Stomach (tissue), 4 donors: Measurements from ENCODE around the gene PTPRM.

Source experiments
- POLR2A ChIP-seq, 4 donors: fragments of 450-650 bp; IDR thresholded peaks; one replicate each; pipeline ENCODE4 v1.6.1; 2016; ENCODE audit warnings: antibody characterized with exemption in 4 of 4, control low read depth in 2 of 4, mild to moderate bottlenecking in 1 of 4, moderate library complexity in 1 of 4
- TF ChIP-seq, protein P1 (sequence below), 7 experiments: fragments of 450-650 bp in 4 of 7; fragments of 200-600 bp in 3 of 7; sonication (generic) in 3 of 7; IDR thresholded peaks; one replicate each; pipeline ENCODE4 v1.5.1; 2016 to 2019; ENCODE audit warnings: antibody characterized with exemption in 7 of 7, control low read depth in 2 of 7, mild to moderate bottlenecking in 1 of 7

DNA sequence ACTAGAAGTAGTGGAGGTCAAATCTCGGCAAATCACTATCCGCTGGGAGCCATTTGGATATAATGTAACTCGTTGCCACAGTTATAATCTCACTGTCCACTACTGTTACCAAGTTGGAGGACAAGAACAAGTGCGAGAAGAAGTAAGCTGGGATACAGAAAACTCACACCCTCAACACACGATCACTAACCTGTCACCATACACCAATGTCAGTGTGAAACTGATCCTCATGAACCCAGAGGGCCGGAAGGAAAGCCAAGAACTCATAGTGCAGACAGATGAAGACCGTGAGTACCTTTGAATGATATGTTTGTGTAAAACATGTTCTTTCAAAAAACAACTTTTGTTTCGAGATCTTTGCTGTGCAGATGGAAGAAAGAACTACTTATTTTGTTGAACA lies 502.6 kb downstream of the PTPRM start:
- TF ChIP-seq, protein P1, sequence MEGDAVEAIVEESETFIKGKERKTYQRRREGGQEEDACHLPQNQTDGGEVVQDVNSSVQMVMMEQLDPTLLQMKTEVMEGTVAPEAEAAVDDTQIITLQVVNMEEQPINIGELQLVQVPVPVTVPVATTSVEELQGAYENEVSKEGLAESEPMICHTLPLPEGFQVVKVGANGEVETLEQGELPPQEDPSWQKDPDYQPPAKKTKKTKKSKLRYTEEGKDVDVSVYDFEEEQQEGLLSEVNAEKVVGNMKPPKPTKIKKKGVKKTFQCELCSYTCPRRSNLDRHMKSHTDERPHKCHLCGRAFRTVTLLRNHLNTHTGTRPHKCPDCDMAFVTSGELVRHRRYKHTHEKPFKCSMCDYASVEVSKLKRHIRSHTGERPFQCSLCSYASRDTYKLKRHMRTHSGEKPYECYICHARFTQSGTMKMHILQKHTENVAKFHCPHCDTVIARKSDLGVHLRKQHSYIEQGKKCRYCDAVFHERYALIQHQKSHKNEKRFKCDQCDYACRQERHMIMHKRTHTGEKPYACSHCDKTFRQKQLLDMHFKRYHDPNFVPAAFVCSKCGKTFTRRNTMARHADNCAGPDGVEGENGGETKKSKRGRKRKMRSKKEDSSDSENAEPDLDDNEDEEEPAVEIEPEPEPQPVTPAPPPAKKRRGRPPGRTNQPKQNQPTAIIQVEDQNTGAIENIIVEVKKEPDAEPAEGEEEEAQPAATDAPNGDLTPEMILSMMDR (IDR thresholded peaks at IDR 0.05) = no peak
- no peak for TF ChIP-seq POLR2A (IDR thresholded peaks at IDR 0.05)
